HepG2 (cell line): ENCODE data around the gene STOML2. TPM values are rescaled to one million over a fixed set of nuclear protein-coding genes. Genes with fewer than 3 reads are reported as not detected.
A peak's percentile ranks its signal among the peaks of the same experiment; 100 is the strongest.

Experiments
- AHR ChIP-seq: IDR thresholded peaks from 2 replicates; pipeline ENCODE4 v1.6.1; 2018; ENCODE audit warnings: missing genetic modification reagents, missing compliant biosample characterization
- ARID4A ChIP-seq: sonication (generic); formaldehyde crosslinking; IDR thresholded peaks from 2 replicates; pipeline ENCODE4 v1.5.0; 2020; ENCODE audit warnings: mild to moderate bottlenecking, missing genetic modification reagents, borderline replicate concordance
- CCAR2 ChIP-seq: fragments of 200-400 bp; formaldehyde crosslinking; optimal IDR thresholded peaks from 2 replicates; pipeline ENCODE3; 2018; ENCODE audit warnings: low read depth, mild to moderate bottlenecking, low read length, moderate library complexity
- EHMT2 ChIP-seq: fragments of 200-600 bp; sonication (generic); IDR thresholded peaks from 2 replicates; pipeline ENCODE4 v1.7.0; 2017; ENCODE audit warnings: antibody characterized with exemption, low read depth, low read length, borderline replicate concordance
- FOXP1 ChIP-seq, 2 experiments: fragments of 450-650 bp in 1 of 2; IDR thresholded peaks; 2 replicates each; pipeline ENCODE4 v1.6.1; 2017 to 2018; ENCODE audit warnings: antibody characterized with exemption in 1 of 2
- MTA1 ChIP-seq: sonication (generic); formaldehyde crosslinking; IDR thresholded peaks from 2 replicates; pipeline ENCODE4 v1.4.0; 2020; ENCODE audit warnings: missing genetic modification reagents, mild to moderate bottlenecking, borderline replicate concordance
- NFYB ChIP-seq: sonication (generic); formaldehyde crosslinking; IDR thresholded peaks from 2 replicates; pipeline ENCODE4 v1.4.0; 2020; ENCODE audit warnings: missing genetic modification reagents
- RARG ChIP-seq: sonication (generic); formaldehyde crosslinking; IDR thresholded peaks from 2 replicates; pipeline ENCODE4 v1.4.0; 2020; ENCODE audit warnings: low read depth, mild to moderate bottlenecking, missing genetic modification reagents
- SOX6 ChIP-seq, 2 experiments: fragments of 450-650 bp in 1 of 2; sonication (generic) in 1 of 2; formaldehyde crosslinking in 1 of 2; IDR thresholded peaks; 2 replicates each; pipeline versions ENCODE4 v1.4.0 to v1.6.1; 2017 to 2020; ENCODE audit warnings: antibody characterized with exemption in 1 of 2, mild to moderate bottlenecking in 1 of 2, missing genetic modification reagents in 1 of 2
- TCF7L2 ChIP-seq: IDR thresholded peaks from 2 replicates; pipeline ENCODE4 v1.6.1; 2011; ENCODE audit warnings: mild to moderate bottlenecking, low read depth, low read length, moderate library complexity
- XRCC5 ChIP-seq: fragments of 200-400 bp; formaldehyde crosslinking; optimal IDR thresholded peaks from 2 replicates; pipeline ENCODE3; 2017; ENCODE audit warnings: mild to moderate bottlenecking, low read length
- ZBTB46 ChIP-seq: sonication (generic); formaldehyde crosslinking; IDR thresholded peaks from 2 replicates; pipeline ENCODE4 v1.4.0; 2020; ENCODE audit warnings: mild to moderate bottlenecking, missing genetic modification reagents, borderline replicate concordance
- ZNF274 ChIP-seq: sonication (generic); formaldehyde crosslinking; IDR thresholded peaks from 2 replicates; pipeline ENCODE4 v1.5.1; 2020; ENCODE audit warnings: mild to moderate bottlenecking, missing genetic modification reagents
- ZNF329 ChIP-seq: sonication (generic); formaldehyde crosslinking; IDR thresholded peaks from 2 replicates; pipeline ENCODE4 v1.9.0; 2021; ENCODE audit warnings: low read depth, mild to moderate bottlenecking, missing genetic modification reagents
- ZNF431 ChIP-seq: sonication (generic); formaldehyde crosslinking; IDR thresholded peaks from 2 replicates; pipeline ENCODE4 v1.9.0; 2022; ENCODE audit warnings: missing genetic modification reagents, low read depth, mild to moderate bottlenecking, borderline replicate concordance
- ZNF597 ChIP-seq: sonication (generic); formaldehyde crosslinking; IDR thresholded peaks from 2 replicates; pipeline ENCODE4 v1.5.0; 2020; ENCODE audit warnings: missing genetic modification reagents
- polyA plus RNA-seq, 8 experiments: library from polyadenylated mRNA; depleted of rRNA in 3 of 8; stranded (reverse) in 7 of 8; unstranded in 1 of 8; fragments of >200 nt; fragmentation: Illumina TruSeq in 4 of 8; extraction: Trizol in 4 of 8; gene quantifications; 2 replicates each; pipeline versions ENCODE4 v1.2.1 to v1.2.3, GENCODE V29; 2011 to 2016; ENCODE audit warnings: low read depth in 4 of 8, missing spikeins in 1 of 8, mixed read lengths in 1 of 8; ENCODE audit not compliant: insufficient read depth in 1 of 8
- total RNA-seq, 5 experiments: library from RNA; depleted of rRNA; stranded (reverse); fragments of >200 nt; fragmentation: Illumina TruSeq; extraction: Trizol; gene quantifications; 2 replicates each; pipeline ENCODE4 v1.2.3, GENCODE V29; 2016; ENCODE audit warnings: low read depth in 1 of 5
- TF ChIP-seq, protein P1 (sequence below): sonication (generic); formaldehyde crosslinking; IDR thresholded peaks from 2 replicates; pipeline ENCODE4 v1.9.0; 2021; ENCODE audit warnings: missing genetic modification reagents, borderline replicate concordance

The STOML2 gene
- total and polyA plus RNA-seq, 2 of the 13 experiments (the other 11 are each of a cell fraction or from before 2014, with no cell fraction given) = 245 to 250 TPM

GRCh38 chr9:35079426-35080341, 23.2 kb downstream of the STOML2 start, which contains the start of gene FANCG (continued):
- TF ChIP-seq, protein P1, sequence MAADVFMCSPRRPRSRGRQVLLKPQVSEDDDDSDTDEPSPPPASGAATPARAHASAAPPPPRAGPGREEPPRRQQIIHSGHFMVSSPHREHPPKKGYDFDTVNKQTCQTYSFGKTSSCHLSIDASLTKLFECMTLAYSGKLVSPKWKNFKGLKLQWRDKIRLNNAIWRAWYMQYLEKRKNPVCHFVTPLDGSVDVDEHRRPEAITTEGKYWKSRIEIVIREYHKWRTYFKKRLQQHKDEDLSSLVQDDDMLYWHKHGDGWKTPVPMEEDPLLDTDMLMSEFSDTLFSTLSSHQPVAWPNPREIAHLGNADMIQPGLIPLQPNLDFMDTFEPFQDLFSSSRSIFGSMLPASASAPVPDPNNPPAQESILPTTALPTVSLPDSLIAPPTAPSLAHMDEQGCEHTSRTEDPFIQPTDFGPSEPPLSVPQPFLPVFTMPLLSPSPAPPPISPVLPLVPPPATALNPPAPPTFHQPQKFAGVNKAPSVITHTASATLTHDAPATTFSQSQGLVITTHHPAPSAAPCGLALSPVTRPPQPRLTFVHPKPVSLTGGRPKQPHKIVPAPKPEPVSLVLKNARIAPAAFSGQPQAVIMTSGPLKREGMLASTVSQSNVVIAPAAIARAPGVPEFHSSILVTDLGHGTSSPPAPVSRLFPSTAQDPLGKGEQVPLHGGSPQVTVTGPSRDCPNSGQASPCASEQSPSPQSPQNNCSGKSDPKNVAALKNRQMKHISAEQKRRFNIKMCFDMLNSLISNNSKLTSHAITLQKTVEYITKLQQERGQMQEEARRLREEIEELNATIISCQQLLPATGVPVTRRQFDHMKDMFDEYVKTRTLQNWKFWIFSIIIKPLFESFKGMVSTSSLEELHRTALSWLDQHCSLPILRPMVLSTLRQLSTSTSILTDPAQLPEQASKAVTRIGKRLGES (CRISPR knock-in tag) = no peak
- peak; percentile 98 for TF ChIP-seq ARID4A (CRISPR knock-in tag)
- peak; percentile 36; the same call in 1 of the 2 replicates for TF ChIP-seq ZNF274 (CRISPR knock-in tag)
- TF ChIP-seq ZNF597 (CRISPR knock-in tag) = no peak
- no peak for TF ChIP-seq TCF7L2
- TF ChIP-seq RARG = no peak
- TF ChIP-seq ZNF329 (CRISPR knock-in tag) = no peak
- TF ChIP-seq MTA1 (CRISPR knock-in tag) = no peak
- TF ChIP-seq XRCC5 = peak; percentile 43
- no peak for TF ChIP-seq AHR (CRISPR knock-in tag)
- no peak for TF ChIP-seq EHMT2
- TF ChIP-seq NFYB (CRISPR knock-in tag) = peak; percentile 84
- TF ChIP-seq CCAR2 = no peak
- TF ChIP-seq SOX6 (IDR thresholded peaks at IDR 0.05) = no peak
- TF ChIP-seq SOX6 (CRISPR knock-in tag; IDR thresholded peaks at IDR 0.05) = no peak; the same call in none of the 2 replicates
- TF ChIP-seq FOXP1 (IDR thresholded peaks at IDR 0.05) = no peak
- no peak for TF ChIP-seq FOXP1 (CRISPR knock-in tag; IDR thresholded peaks at IDR 0.05)
- TF ChIP-seq ZBTB46 (CRISPR knock-in tag) = no peak
- TF ChIP-seq ZNF431 (CRISPR knock-in tag) = peak; percentile 15; the same call in 1 of the 2 replicates
